Measurements from ENCODE around the gene FASN. TPM values are rescaled to one million over a fixed set of nuclear protein-coding genes. Genes with fewer than 3 reads are reported as not detected.

FASN gene
- total RNA-seq, 2 experiments from 2014 or later = 111 to 364 TPM

GRCh38 chr17:82092995-82093751 is 4.9 kb downstream of the FASN start:
- no peak for TF ChIP-seq CTCF (conservative IDR thresholded peaks at IDR 0.05; ENCODE audit: low read length)
- TF ChIP-seq EZH2phosphoT487 (IDR thresholded peaks at IDR 0.05; ENCODE audit: borderline replicate concordance, low read depth, low read length) = no peak
- peaks cover 89% of the 10 kb centered on the region for H3K36me3 ChIP-seq (ENCODE audit: insufficient read depth, low read length)
- ChIA-PET CTCF (ENCODE audit: unreplicated experiment) (no interaction called here), POLR2A (no interaction called here)
- no peak overlapping the region for H3K4me3 ChIP-seq (ENCODE audit: low read depth, low read length, poor library complexity, severe bottlenecking)
- H4K20me1 ChIP-seq (ENCODE audit: insufficient read depth, low read length) = peaks cover 21% of the 10 kb centered on the region; the same call in 1 of the 2 replicates
- peaks cover 25% of the 10 kb centered on the region for H3K79me2 ChIP-seq (ENCODE audit: insufficient read depth, low read depth, low read length)
- peaks cover 13% of the 10 kb centered on the region for H3K4me1 ChIP-seq (ENCODE audit: insufficient read depth, low read length, poor library complexity, severe bottlenecking)
- no peaks in the 10 kb centered on the region for H3K9me2 ChIP-seq (ENCODE audit: insufficient read depth, low read length)
- intact Hi-C loops (cut with micrococcal nuclease; ENCODE audit: unreplicated experiment) = no loop called here
- BruUV-seq (replicated peaks) = no TSS peak
- DNase-seq (ENCODE audit: low spot score) = no peak
- H3K4me2 ChIP-seq (ENCODE audit: low read length) = no peak overlapping the region
- no peak overlapping the region for H2AFZ ChIP-seq (ENCODE audit: low read length)
- H3K9me3 ChIP-seq (ENCODE audit: low read length) = no peaks in the 10 kb centered on the region
- no peak overlapping the region for H3K27ac ChIP-seq (ENCODE audit: low read depth, low read length, poor library complexity, severe bottlenecking)

- no peaks in the 10 kb centered on the region for H3K9me2 ChIP-seq (ENCODE audit: insufficient read depth, low read length)
- H3K36me3 ChIP-seq (ENCODE audit: insufficient read depth, low read length) = peaks cover 94% of the 10 kb centered on the region
- H3K4me2 ChIP-seq (ENCODE audit: low read length) = no peak overlapping the region
- peaks cover 13% of the 10 kb centered on the region for H3K4me1 ChIP-seq (ENCODE audit: insufficient read depth, low read length, poor library complexity, severe bottlenecking)
- DNase-seq (ENCODE audit: low spot score) = no peak
- TF ChIP-seq CTCF (conservative IDR thresholded peaks at IDR 0.05; ENCODE audit: low read length) = no peak
- TF ChIP-seq EZH2phosphoT487 (IDR thresholded peaks at IDR 0.05; ENCODE audit: borderline replicate concordance, low read depth, low read length) = no peak
- no TSS peak for BruUV-seq (replicated peaks)
- ChIA-PET POLR2A (no interaction called here), CTCF (ENCODE audit: unreplicated experiment) (no interaction called here)
- H2AFZ ChIP-seq (ENCODE audit: low read length) = no peak overlapping the region
- no peaks in the 10 kb centered on the region for H3K9me3 ChIP-seq (ENCODE audit: low read length)
- no peak overlapping the region for H3K27ac ChIP-seq (ENCODE audit: low read depth, low read length, poor library complexity, severe bottlenecking)
- intact Hi-C loops (cut with micrococcal nuclease; ENCODE audit: unreplicated experiment) = no loop called here
- H4K20me1 ChIP-seq (ENCODE audit: insufficient read depth, low read length) = peaks cover 21% of the 10 kb centered on the region; the same call in 1 of the 2 replicates
- no peak overlapping the region for H3K4me3 ChIP-seq (ENCODE audit: low read depth, low read length, poor library complexity, severe bottlenecking)
- peaks cover 24% of the 10 kb centered on the region for H3K79me2 ChIP-seq (ENCODE audit: insufficient read depth, low read depth, low read length)
Observed at GRCh38 chr17:82092628-82092994, 5.4 kb downstream of the FASN start.

- POLR2A ChIA-PET = no interaction called here
- no peak overlapping the region for H2AFZ ChIP-seq (ENCODE audit: low read length)
- no peak overlapping the region for H3K4me3 ChIP-seq (ENCODE audit: low read depth, low read length, poor library complexity, severe bottlenecking)
- H3K36me3 ChIP-seq (ENCODE audit: insufficient read depth, low read length) = peaks cover 95% of the 10 kb centered on the region
- BruUV-seq (replicated peaks) = no TSS peak
- TF ChIP-seq EZH2phosphoT487 (IDR thresholded peaks at IDR 0.05; ENCODE audit: borderline replicate concordance, low read depth, low read length) (no peak), CTCF (conservative IDR thresholded peaks at IDR 0.05; ENCODE audit: low read length) (no peak)
- intact Hi-C loops (cut with micrococcal nuclease; ENCODE audit: unreplicated experiment) = no loop called here
- no peak overlapping the region for H3K27ac ChIP-seq (ENCODE audit: low read depth, low read length, poor library complexity, severe bottlenecking)
- peaks cover 13% of the 10 kb centered on the region for H3K4me1 ChIP-seq (ENCODE audit: insufficient read depth, low read length, poor library complexity, severe bottlenecking)
- peaks cover 21% of the 10 kb centered on the region; the same call in 1 of the 2 replicates for H4K20me1 ChIP-seq (ENCODE audit: insufficient read depth, low read length)
- H3K9me2 ChIP-seq (ENCODE audit: insufficient read depth, low read length) = no peaks in the 10 kb centered on the region
- DNase-seq (ENCODE audit: low spot score) = no peak
- H3K4me2 ChIP-seq (ENCODE audit: low read length) = no peak overlapping the region
- peaks cover 19% of the 10 kb centered on the region for H3K79me2 ChIP-seq (ENCODE audit: insufficient read depth, low read depth, low read length)
- no peaks in the 10 kb centered on the region for H3K9me3 ChIP-seq (ENCODE audit: low read length)
- CTCF ChIA-PET (ENCODE audit: unreplicated experiment) = no interaction called here
Observed at GRCh38 chr17:82092094-82092586, 5.9 kb downstream of the FASN start.
